DMS153 treated with DMSO at 0.1 percent for 48 hours (cell line): ENCODE measurements around the gene OR1I1.
"Not testable (repeated sequence)": the region's sequence is repeated elsewhere in the genome, so short reads cannot be mapped to it uniquely, and the experiment has no call there.

ENCODE experiments used
- DNase-seq: peaks from one replicate; lab custom pipeline; 2025; ENCODE audit not compliant: unreplicated experiment; lab: John Stamatoyannopoulos, UW

OR1I1 gene

GRCh38 chr19:15081911-15082310, at the start of gene OR1I1:
Gene OR1I1, plus strand, starts transcription at chr19:15082211. Its CDS starts 4,855 bp downstream, at chr19:15087066.
- no peak for DNase-seq

GRCh38 chr19:15035795-15036311, 46.2 kb upstream of the OR1I1 start:
- DNase-seq = no peak

GRCh38 chr19:15037586-15037985, 44.4 kb upstream of the OR1I1 start:
- no peak for DNase-seq

GRCh38 chr19:15038294-15038693, 43.7 kb upstream of the OR1I1 start:
- no peak for DNase-seq

GRCh38 chr19:15042003-15042402, 40.0 kb upstream of the OR1I1 start:
- DNase-seq = no peak

GRCh38 chr19:15042826-15043225, 39.2 kb upstream of the OR1I1 start:
- no peak for DNase-seq

GRCh38 chr19:15045506-15045905, 36.5 kb upstream of the OR1I1 start:
- DNase-seq = no peak

- DNase-seq = no peak
Observed at GRCh38 chr19:15047680-15048079, 34.3 kb upstream of the OR1I1 start.

GRCh38 chr19:15048128-15048527, 33.9 kb upstream of the OR1I1 start:
- DNase-seq = no peak

GRCh38 chr19:15048885-15049541, 33.0 kb upstream of the OR1I1 start, which contains the start of gene CASP14:
Gene CASP14, plus strand, starts transcription at chr19:15049480. Its CDS starts 2,772 bp downstream, at chr19:15052252.
- DNase-seq = no peak

- DNase-seq = no peak
Observed at GRCh38 chr19:15050639-15051038, 31.4 kb upstream of the OR1I1 start.

- DNase-seq = no peak
Observed at GRCh38 chr19:15062036-15062435, 20.0 kb upstream of the OR1I1 start.

GRCh38 chr19:15070386-15070785, 11.6 kb upstream of the OR1I1 start:
- DNase-seq = not testable (repeated sequence)

GRCh38 chr19:15072930-15073647, 8.9 kb upstream of the OR1I1 start:
- DNase-seq = no peak

- DNase-seq = no peak
Observed at GRCh38 chr19:15074371-15074770, 7.6 kb upstream of the OR1I1 start.

- DNase-seq = no peak
Observed at GRCh38 chr19:15075806-15076205, 6.2 kb upstream of the OR1I1 start.

- DNase-seq = not testable (repeated sequence)
Observed at GRCh38 chr19:15080002-15080401, 2.0 kb upstream of the OR1I1 start.

- no peak for DNase-seq
Observed at GRCh38 chr19:15087182-15087581, 5.2 kb downstream of the OR1I1 start.

GRCh38 chr19:15091918-15092753, 10.1 kb downstream of the OR1I1 start:
- peak; percentile 29 for DNase-seq

- DNase-seq = no peak
Observed at GRCh38 chr19:15093001-15093400, 11.0 kb downstream of the OR1I1 start.

- DNase-seq = no peak
Observed at GRCh38 chr19:15096223-15096622, 14.2 kb downstream of the OR1I1 start.
